Parathyroid adenoma (tissue), 2 donors: Measurements from ENCODE around the gene MMS22L.
"Not testable (repeated sequence)": the region's sequence is repeated elsewhere in the genome, so short reads cannot be mapped to it uniquely, and the experiment has no call there.

Experiments
- H2AFZ ChIP-seq: fragments of 300-600 bp; sonication (generic); one replicate; pipeline ENCODE4 v1.7.0; 2017; ENCODE audit warnings: antibody characterized with exemption, mild to moderate bottlenecking
- H3K27ac ChIP-seq: fragments of 300-600 bp; sonication (generic); one replicate; pipeline ENCODE4 v1.7.0; 2017
- H3K27me3 ChIP-seq: fragments of 300-600 bp; sonication (generic); one replicate; pipeline ENCODE4 v1.7.0; 2017; ENCODE audit warnings: low read length; ENCODE audit not compliant: control insufficient read depth, insufficient read depth
- H3K36me3 ChIP-seq: fragments of 300-600 bp; sonication (generic); one replicate; pipeline ENCODE4 v1.7.0; 2017; ENCODE audit warnings: low read length; ENCODE audit not compliant: control insufficient read depth, insufficient read depth
- H3K4me1 ChIP-seq: fragments of 300-600 bp; sonication (generic); one replicate; pipeline ENCODE4 v1.7.0; 2017; ENCODE audit warnings: control low read depth
- H3K4me2 ChIP-seq: fragments of 300-600 bp; sonication (generic); one replicate; pipeline ENCODE4 v1.7.0; 2017; ENCODE audit warnings: low read length
- H3K4me3 ChIP-seq: fragments of 300-600 bp; sonication (generic); one replicate; pipeline ENCODE4 v1.7.0; 2017; ENCODE audit warnings: low read depth, low read length
- H3K79me2 ChIP-seq: fragments of 300-600 bp; sonication (generic); one replicate; pipeline ENCODE4 v1.7.0; 2017; ENCODE audit warnings: control low read depth
- H3K9ac ChIP-seq: fragments of 300-600 bp; sonication (generic); one replicate; pipeline ENCODE4 v1.7.0; 2017; ENCODE audit warnings: mild to moderate bottlenecking
- H3K9me3 ChIP-seq: fragments of 300-600 bp; sonication (generic); one replicate; pipeline ENCODE4 v1.7.0; 2017; ENCODE audit warnings: low read length; ENCODE audit not compliant: control insufficient read depth
- TF ChIP-seq, protein P1 (sequence below): fragments of 300-600 bp; sonication (generic); IDR thresholded peaks from one replicate; pipeline ENCODE4 v1.7.0; 2017; ENCODE audit warnings: antibody characterized with exemption, mild to moderate bottlenecking
- donor health status: primary hyperparathyroidism.

The MMS22L gene

DNA sequence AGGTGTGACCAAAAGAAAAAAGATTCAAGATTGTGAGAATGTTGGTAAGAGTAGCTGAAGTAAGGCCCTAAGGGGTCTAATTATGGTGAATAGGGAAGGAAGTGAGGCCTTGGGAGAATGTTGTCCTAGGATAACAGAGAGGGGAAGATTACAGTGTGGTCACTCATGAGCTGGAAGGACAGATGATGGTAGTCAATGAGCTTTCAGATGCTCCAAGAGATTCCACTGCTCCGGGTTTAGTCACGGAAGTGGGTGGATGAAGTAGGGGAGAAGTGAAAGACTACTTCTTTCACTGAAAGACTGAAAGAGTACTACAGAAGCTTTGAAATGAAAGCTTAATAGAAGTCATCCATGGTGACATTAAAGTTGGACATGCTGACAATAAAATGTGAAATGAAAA is 108.5 kb downstream of the MMS22L start:
- Histone ChIP-seq H3K4me2 (no peak overlapping the region), H3K9ac (no peak overlapping the region), H3K4me3 (no peak overlapping the region), H3K27ac (no peak overlapping the region), H3K9me3 (no peaks in the 10 kb centered on the region), H2AFZ (no peak overlapping the region), H3K4me1 (no peaks in the 10 kb centered on the region), H3K36me3 (no peaks in the 10 kb centered on the region), H3K79me2 (no peaks in the 10 kb centered on the region), H3K27me3 (no peaks in the 10 kb centered on the region)
- TF ChIP-seq, protein P1, sequence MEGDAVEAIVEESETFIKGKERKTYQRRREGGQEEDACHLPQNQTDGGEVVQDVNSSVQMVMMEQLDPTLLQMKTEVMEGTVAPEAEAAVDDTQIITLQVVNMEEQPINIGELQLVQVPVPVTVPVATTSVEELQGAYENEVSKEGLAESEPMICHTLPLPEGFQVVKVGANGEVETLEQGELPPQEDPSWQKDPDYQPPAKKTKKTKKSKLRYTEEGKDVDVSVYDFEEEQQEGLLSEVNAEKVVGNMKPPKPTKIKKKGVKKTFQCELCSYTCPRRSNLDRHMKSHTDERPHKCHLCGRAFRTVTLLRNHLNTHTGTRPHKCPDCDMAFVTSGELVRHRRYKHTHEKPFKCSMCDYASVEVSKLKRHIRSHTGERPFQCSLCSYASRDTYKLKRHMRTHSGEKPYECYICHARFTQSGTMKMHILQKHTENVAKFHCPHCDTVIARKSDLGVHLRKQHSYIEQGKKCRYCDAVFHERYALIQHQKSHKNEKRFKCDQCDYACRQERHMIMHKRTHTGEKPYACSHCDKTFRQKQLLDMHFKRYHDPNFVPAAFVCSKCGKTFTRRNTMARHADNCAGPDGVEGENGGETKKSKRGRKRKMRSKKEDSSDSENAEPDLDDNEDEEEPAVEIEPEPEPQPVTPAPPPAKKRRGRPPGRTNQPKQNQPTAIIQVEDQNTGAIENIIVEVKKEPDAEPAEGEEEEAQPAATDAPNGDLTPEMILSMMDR: no peak

DNA sequence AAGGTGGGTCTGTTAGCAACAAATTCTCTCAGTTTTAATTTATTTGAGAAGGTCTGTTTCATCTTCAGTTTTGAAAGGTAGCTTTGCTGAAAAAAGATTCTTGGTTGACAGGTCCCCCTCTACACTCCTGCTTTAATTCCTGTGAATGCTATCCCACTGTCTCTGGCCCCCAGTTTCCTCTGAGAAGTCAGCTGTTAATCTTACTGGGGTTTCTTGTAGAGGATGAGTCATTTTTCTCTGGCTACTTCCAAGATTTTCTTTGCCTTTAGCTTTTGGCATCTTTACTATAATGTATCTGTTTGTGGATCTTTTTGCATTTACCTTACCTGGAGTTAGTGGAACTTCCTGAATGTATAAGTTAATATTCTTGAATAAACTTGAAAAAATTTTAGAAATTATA is 122.7 kb downstream of the MMS22L start:
- Histone ChIP-seq H3K4me1 (no peaks in the 10 kb centered on the region), H3K27ac (no peak overlapping the region), H3K9me3 (no peaks in the 10 kb centered on the region), H3K36me3 (no peaks in the 10 kb centered on the region), H3K27me3 (no peaks in the 10 kb centered on the region), H3K9ac (no peak overlapping the region), H3K79me2 (no peaks in the 10 kb centered on the region), H2AFZ (no peak overlapping the region), H3K4me3 (no peak overlapping the region), H3K4me2 (no peak overlapping the region)
- TF ChIP-seq, protein P1: no peak

DNA sequence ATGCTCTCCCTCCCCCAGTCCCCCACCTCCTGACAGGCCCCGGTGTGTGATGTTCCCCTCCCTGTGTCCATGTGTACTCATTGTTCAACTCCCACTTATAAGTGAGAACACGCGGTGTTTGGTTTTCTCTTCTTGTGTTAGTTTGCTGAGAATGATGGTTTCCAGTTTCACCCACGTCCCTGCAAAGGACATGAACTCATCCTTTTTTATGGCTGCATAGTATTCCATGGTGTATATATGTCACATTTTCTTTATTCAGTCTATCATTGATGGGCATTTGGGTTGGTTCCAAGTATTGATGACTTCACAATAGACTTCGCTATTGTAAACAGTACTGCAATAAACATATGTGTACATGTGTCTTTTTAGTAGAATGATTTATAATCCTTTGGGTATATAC is 127.6 kb downstream of the MMS22L start:
- H3K9ac ChIP-seq, H3K36me3 ChIP-seq, H2AFZ ChIP-seq, H3K4me3 ChIP-seq, H3K27me3 ChIP-seq, H3K27ac ChIP-seq, H3K4me1 ChIP-seq, H3K79me2 ChIP-seq, H3K9me3 ChIP-seq, H3K4me2 ChIP-seq: not testable (repeated sequence)

DNA sequence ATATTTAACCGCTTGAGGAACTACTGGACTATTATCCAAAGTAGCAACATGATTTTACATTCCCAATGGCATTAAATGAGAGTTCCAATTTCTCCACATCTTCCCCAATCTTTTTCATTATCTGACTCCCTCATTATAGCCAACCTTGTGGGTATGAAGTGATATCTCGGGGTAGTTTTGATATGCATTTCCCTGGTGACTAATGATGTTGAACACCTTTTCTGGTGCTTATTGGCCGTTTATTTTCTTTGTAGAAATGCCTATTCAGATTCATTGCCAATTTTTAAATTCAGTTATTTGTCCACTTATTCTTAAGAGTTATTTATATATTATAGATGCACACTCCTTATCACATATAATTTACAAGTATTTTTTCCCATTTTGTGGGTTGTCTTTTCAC is 129.0 kb downstream of the MMS22L start:
- H3K9ac ChIP-seq: no peak overlapping the region
- H3K36me3 ChIP-seq: no peaks in the 10 kb centered on the region
- H3K4me3 ChIP-seq: no peak overlapping the region
- no peaks in the 10 kb centered on the region for H3K4me1 ChIP-seq
- H3K4me2 ChIP-seq: no peak overlapping the region
- TF ChIP-seq, protein P1: no peak
- H3K27me3 ChIP-seq: no peaks in the 10 kb centered on the region
- no peaks in the 10 kb centered on the region for H3K79me2 ChIP-seq
- no peaks in the 10 kb centered on the region for H3K9me3 ChIP-seq
- H3K27ac ChIP-seq: no peak overlapping the region
- H2AFZ ChIP-seq: no peak overlapping the region

DNA sequence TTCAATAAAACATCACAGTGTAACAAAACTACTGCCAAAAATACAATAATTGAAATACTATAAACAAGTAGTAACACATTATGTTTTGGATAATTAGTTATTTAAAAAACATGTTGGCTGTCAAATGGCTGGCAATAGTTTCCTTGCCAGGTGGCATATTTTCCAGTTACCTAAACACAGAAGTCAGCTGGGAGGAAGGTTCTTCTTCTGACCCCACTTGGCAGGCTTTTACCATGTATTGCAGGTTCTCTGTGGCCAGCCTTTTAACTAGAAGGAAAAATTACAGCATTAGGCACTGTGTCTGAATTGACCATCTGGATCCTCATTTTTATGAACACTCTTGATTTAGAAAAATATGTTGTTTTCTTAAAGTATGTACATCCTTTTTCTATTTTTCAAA is 131.4 kb downstream of the MMS22L start:
- no peaks in the 10 kb centered on the region for H3K79me2 ChIP-seq
- TF ChIP-seq, protein P1: no peak
- no peaks in the 10 kb centered on the region for H3K9me3 ChIP-seq
- H2AFZ ChIP-seq: no peak overlapping the region
- H3K27ac ChIP-seq: no peak overlapping the region
- no peaks in the 10 kb centered on the region for H3K36me3 ChIP-seq
- no peaks in the 10 kb centered on the region for H3K4me1 ChIP-seq
- no peak overlapping the region for H3K4me2 ChIP-seq
- H3K27me3 ChIP-seq: no peaks in the 10 kb centered on the region
- H3K9ac ChIP-seq: no peak overlapping the region
- no peak overlapping the region for H3K4me3 ChIP-seq
